Stimulated activated CD4-positive, alpha-beta T cell treated with anti-CD3 and anti-CD28 coated beads, Interleukin-1b, Interleukin-23, amount 100 ng/mL, for 4 hours (primary cell): ENCODE data around the gene COPG2.
"Not testable (repeated sequence)": the region's sequence is repeated elsewhere in the genome, so short reads cannot be mapped to it uniquely, and the experiment has no call there.

ENCODE experiments used
- DNase-seq, 2 donors: peaks; one replicate each; pipeline ENCODE4 v3.0.0-alpha.2; 2020; ENCODE audit warnings: low read depth in 2 of 2

The COPG2 gene

GRCh38 chr7:130650611-130651120 lies 17.9 kb downstream of the COPG2 start:
- no peak for DNase-seq

- no peak for DNase-seq
Observed at GRCh38 chr7:130649004-130649790, 19.4 kb downstream of the COPG2 start.

GRCh38 chr7:130648580-130648979 lies 20.0 kb downstream of the COPG2 start:
- DNase-seq: no peak

DNA sequence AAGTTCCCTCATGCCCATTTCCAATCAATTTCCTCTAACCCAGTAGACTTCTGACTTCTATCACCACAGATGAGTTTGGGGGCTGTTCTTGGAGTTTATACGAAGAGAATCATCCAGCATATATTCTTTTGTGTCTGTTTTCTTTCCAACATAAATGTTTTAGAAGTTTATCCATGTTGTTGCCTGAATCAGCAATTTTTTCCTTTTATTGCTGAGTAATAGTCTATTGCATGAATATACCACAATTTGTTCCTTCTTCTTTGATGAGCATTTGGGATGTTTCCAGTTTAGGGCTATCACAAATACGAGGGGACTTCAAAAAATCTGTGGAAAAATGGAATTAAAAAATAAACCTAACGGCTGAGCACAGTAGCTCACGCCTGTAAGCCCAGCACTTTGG lies 26.2 kb downstream of the COPG2 start:
- DNase-seq: no peak

DNA sequence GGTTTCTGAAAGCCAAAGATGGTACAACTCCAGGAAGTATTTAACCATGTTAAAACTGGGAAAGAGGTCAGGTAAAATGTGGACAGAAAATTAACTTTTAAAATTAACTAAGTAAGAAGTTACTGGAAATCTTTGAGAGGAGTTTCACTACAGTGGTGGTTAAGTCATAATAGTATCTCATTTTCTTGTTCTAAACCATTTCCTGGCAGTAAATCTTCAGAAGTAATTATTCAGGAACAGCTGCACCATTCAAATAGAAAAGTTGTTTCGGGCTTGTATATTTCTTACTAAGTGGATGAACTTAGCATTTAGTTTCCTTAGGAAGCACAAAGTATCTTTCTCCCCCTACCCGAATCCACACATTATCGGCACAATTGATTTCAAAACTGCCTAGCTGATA lies 27.1 kb downstream of the COPG2 start:
- no peak for DNase-seq

DNA sequence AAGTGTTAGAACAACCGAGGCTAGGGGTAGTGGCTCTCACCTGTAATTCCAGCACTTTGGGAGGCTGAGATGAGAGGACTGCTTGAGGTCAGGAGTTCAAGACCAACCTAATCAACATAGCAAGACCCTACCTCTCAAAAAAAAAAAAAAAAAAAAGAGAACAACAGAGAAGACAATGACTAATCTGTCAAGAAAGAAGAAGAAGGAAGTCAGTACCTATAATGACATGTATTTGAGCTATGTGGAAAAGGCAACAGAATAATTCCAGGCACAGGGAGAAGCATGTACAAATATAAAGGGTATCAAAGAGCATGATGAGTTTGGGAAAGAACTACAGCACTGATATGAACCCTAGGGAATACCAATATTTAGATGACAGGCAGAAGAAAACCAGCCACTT lies 27.5 kb downstream of the COPG2 start:
- no peak for DNase-seq

GRCh38 chr7:130639388-130639787 lies 29.2 kb downstream of the COPG2 start:
- no peak for DNase-seq

DNA sequence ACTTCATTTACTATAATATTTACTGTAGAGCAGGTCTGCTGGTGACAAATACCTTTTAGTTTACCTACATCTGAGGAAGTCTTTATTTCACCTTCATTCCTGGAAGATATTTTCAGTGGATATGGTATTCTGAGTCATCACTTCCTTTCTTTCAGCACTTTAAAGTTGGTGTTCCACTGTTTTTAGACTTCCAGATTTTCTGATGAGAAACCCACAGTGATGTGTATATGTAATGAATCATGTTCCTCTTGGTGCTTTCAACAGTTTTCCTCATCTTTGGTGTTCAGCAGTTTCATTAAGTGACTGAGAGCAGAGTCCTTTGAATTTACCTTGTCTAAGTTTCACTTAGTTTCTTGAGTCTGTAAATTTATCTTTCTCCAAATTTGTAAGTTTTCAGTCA lies 36.4 kb downstream of the COPG2 start:
- DNase-seq: no peak

- no peak for DNase-seq
Observed at GRCh38 chr7:130628901-130629300, 39.6 kb downstream of the COPG2 start.

- no peak for DNase-seq
Observed at GRCh38 chr7:130627775-130628174, 40.8 kb downstream of the COPG2 start.

DNA sequence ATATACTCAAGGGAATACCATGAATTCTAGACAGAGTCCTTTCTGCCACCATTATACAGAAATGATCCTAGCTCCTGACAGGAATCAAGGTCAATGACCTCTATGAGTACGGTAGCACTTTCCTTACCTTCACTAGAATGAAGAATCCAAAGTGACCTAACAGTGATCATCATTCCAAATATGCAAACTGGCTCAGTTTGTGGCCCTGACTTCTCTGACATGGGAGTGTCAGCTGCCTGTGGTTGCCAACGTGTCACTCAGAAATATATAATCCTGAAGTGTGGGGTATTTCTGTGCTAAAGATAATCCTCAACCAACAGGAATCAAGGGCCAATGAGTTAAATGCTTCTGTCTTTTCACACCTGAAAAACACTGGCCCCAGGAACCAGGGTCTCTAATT lies 45.7 kb downstream of the COPG2 start:
- no peak for DNase-seq

- DNase-seq: no peak
Observed at GRCh38 chr7:130615583-130615982, 53.0 kb downstream of the COPG2 start.

GRCh38 chr7:130614449-130614848 lies 54.1 kb downstream of the COPG2 start:
- DNase-seq: no peak

DNA sequence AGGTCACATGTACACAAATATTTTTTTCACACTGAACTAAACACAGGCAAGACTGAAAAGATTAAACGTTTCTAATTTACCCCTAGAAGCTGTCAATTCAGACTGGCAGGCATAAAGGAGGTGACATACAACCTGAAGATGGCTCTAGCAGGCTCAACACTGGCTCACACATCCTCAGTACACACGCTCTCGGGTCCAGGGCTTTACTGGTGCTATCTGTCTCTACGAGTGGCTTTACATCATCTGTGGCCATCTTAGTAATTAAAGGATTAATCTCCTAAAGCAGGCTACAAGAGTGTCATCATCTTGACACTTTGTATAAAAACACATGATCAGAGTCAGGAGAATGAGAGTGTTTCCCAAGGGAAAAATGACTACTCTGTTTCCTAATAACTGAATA lies 57.3 kb downstream of the COPG2 start:
- DNase-seq: no peak

DNA sequence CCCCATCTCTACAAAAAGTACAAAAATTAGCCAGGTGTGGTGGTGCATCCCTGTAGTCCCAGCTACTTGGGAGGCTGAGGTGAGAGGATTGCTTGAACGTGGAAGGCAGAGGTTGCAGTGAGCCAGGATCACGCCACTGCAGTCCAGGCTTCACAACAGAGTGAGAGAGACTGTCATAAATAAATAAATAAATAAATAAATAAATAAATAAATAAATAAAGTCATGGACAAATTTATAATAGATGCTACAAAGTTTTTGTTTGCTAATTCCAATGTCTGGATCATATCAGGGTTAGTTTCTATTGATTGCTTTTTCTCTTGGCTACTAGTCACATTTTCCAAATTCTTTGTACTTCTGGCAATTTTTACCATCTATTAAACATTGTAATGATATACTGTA lies 61.5 kb downstream of the COPG2 start:
- DNase-seq: not testable (repeated sequence)

GRCh38 chr7:130606161-130606560 lies 62.4 kb downstream of the COPG2 start:
- DNase-seq: no peak

DNA sequence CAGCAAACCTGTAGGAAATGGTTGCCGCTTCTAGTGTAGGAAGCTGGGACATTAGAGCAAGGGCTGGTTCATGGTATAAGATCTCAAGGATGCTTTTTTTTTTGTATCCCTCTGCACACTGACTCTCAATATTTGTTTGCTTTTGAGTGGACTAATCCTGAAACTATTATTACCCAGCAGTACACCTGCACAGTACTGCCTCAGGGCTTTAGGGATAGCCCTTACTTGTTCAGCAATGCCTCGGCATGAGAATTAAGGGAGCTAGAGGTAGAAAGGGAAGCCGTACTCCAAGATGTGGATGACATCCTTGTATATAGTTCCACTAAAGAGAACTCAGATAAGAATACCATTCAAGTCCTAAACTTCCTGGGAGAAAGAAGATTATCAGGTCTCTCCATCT lies 70.5 kb downstream of the COPG2 start:
- DNase-seq: no peak

DNA sequence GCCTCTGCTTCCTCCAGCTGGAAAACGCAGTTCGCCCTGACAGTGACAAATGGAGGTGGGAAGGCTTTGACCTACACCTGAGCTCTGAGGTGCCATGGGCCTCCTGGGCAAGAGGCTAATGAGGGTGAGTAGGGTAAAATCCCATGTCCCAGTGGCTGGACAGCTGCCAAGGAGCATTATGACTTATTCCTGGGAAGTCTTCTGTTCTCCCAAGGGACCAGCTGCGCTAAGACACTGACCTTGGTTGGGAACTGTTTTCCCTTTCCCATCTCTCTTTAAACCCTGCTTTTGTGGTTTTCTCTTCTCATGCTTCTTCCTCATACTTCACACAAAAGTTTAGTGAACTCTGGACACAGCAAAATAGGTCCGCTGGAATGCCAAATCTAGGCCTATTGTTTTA lies 72.6 kb downstream of the COPG2 start:
- no peak for DNase-seq

- DNase-seq: no peak
Observed at GRCh38 chr7:130593033-130593432, 75.5 kb downstream of the COPG2 start.

DNA sequence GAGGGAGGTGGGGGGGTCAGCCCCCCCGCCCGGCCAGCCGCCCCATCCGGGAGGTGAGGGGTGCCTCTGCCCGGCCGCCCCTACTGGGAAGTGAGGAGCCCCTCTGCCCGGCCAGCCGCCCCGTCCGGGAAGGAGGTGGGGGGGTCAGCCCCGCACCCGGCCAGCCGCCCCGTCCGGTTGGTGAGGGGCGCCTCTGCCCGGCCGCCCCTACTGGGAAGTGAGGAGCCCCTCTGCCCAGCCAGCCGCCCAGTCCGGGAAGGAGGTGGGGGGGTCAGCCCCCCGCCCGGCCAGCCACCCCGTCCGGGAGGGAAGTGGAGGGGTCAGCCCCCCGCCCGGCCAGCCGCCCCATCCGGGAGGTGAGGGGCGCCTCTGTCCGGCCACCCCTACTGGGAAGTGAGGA lies 77.1 kb downstream of the COPG2 start:
- not testable (repeated sequence) for DNase-seq

DNA sequence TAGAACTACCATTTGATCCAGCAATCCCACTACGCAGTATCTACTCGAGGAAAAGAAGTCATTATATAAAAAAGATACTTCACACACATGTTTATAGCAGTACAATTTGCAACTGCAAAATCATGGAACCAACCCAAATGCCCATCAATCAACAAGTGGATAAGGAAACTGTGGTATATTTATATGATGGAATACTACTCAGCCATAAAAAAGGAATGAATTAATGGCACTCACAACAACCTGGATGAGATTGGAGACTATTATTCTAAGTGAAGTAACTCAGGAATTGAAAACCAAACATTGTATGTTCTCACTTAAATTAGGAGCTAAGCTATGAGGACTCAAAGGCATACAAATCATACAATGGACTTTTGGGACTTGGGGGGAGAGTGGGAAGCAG lies 82.6 kb downstream of the COPG2 start:
- DNase-seq: not testable (repeated sequence)

DNA sequence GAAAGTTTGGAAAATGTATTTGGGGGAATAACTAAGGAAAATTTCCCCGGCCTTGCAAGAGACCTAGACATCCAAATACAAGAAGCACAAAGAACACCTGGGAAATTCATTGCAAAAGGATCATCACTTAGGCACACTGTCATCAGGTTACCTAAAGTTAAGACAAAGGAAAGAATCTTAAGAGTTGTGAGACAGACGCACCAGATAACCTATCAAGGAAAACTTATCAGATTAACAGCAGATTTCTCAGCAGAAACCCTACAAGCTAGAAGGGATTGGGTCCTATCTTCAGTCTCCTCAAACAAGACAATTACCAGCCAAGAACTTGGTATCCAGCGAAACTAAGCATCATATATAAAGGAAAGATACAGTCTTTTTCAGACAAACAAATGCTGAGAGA lies 93.4 kb downstream of the COPG2 start:
- DNase-seq: not testable (repeated sequence)

- DNase-seq: not testable (repeated sequence)
Observed at GRCh38 chr7:130570144-130570543, 98.4 kb downstream of the COPG2 start.

- no peak for DNase-seq
Observed at GRCh38 chr7:130566898-130567280, 101.7 kb downstream of the COPG2 start.
